Colonic mucosa (tissue), 4 donors: ENCODE results near the gene SMARCB1. TPM values are rescaled to one million over a fixed set of nuclear protein-coding genes. Genes with fewer than 3 reads are reported as not detected.

Source experiments
- DNase-seq: peaks from one replicate; pipeline ENCODE4 v3.0.0-alpha.2; 2020
- H3K27ac ChIP-seq: fragments of 200-600 bp; one replicate; pipeline ENCODE4 v1.8.0; 2021
- H3K27me3 ChIP-seq: fragments of 200-600 bp; one replicate; pipeline ENCODE4 v1.8.0; 2021
- H3K36me3 ChIP-seq: fragments of 200-600 bp; one replicate; pipeline ENCODE4 v1.8.0; 2021
- H3K4me1 ChIP-seq: fragments of 200-600 bp; one replicate; pipeline ENCODE4 v1.8.0; 2021; ENCODE audit warnings: mild to moderate bottlenecking
- H3K4me3 ChIP-seq: fragments of 200-600 bp; one replicate; pipeline ENCODE4 v1.8.0; 2021
- H3K9ac ChIP-seq, 2 donors: one replicate each; pipeline ENCODE4 v1.7.0; 2013; ENCODE audit warnings: control low read depth in 2 of 2, low read depth in 2 of 2, low read length in 2 of 2
- H3K9me3 ChIP-seq: fragments of 200-600 bp; one replicate; pipeline ENCODE4 v1.8.0; 2021
- intact Hi-C: fragments of 100-400 bp; cut with DNase I; formaldehyde crosslinking; loops from one replicate; pipeline ENCODE4 v1.14.1; 2022
- total RNA-seq, 2 donors: library from RNA; stranded (reverse); fragmentation: NEBNext Ultra II Directional in 1 of 2; extraction: Animal tissue kit (Norgen Biotek cat#: 25700) in 1 of 2; gene quantifications; one replicate each; pipeline ENCODE4 v1.2.1, GENCODE V29; 2021
- TF ChIP-seq, protein P1 (sequence below): fragments of 200-600 bp; IDR thresholded peaks from one replicate; pipeline ENCODE4 v1.8.0; 2022; ENCODE audit warnings: antibody characterized with exemption, mild to moderate bottlenecking
- donor health status: healthy.
- donor health status: DM: no; HTN: no; CAD: no.
- donor health status: DM: no; HTN: no; CAD: no.

The SMARCB1 gene
- total RNA-seq, 2 donors from 2014 or later, result 77.8 to 96.0 TPM

DNA sequence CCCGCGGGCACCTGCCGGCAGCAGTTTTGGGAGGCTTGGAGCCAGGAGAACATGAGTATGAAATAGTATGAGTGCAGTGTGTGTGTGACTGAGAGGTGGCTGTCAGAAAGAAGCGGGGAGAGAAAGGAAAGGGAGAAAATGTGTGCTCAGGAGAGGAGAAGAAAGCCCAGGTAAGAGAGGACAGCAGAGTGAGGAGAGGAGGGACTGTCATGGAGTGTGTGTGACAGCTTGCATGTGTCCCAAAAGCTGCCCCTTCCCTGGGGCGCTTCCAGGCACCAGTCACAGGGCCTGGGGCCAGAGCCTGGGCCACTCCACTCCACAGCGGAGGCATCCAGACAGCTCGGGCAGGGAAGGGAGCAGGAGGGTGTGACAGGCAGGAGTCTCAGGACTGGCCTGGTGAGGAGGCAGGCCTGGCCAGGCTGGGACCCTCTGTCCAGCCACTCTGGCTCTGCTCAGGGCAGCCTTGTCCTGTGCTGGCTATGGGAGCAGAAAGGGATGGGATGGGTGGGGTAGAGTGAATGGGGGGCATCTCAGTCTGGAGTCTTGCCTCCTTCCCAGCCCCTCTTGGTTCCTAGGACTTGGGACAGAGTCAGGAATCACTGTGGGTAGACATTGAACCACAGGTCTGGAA lies 13.2 kb upstream of the SMARCB1 start:
- Histone ChIP-seq H3K4me1 (peaks cover 16% of the 10 kb centered on the region), H3K27ac (no peak overlapping the region), H3K9ac (peak overlapping the region in 1 of 2 donors; percentile 61), H3K36me3 (no peaks in the 10 kb centered on the region), H3K9me3 (no peaks in the 10 kb centered on the region), H3K27me3 (no peaks in the 10 kb centered on the region), H3K4me3 (peak overlapping the region; percentile 41)
- TF ChIP-seq, protein P1, sequence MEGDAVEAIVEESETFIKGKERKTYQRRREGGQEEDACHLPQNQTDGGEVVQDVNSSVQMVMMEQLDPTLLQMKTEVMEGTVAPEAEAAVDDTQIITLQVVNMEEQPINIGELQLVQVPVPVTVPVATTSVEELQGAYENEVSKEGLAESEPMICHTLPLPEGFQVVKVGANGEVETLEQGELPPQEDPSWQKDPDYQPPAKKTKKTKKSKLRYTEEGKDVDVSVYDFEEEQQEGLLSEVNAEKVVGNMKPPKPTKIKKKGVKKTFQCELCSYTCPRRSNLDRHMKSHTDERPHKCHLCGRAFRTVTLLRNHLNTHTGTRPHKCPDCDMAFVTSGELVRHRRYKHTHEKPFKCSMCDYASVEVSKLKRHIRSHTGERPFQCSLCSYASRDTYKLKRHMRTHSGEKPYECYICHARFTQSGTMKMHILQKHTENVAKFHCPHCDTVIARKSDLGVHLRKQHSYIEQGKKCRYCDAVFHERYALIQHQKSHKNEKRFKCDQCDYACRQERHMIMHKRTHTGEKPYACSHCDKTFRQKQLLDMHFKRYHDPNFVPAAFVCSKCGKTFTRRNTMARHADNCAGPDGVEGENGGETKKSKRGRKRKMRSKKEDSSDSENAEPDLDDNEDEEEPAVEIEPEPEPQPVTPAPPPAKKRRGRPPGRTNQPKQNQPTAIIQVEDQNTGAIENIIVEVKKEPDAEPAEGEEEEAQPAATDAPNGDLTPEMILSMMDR, result no peak
- intact Hi-C loops, result no loop called here
- DNase-seq, result no peak

DNA sequence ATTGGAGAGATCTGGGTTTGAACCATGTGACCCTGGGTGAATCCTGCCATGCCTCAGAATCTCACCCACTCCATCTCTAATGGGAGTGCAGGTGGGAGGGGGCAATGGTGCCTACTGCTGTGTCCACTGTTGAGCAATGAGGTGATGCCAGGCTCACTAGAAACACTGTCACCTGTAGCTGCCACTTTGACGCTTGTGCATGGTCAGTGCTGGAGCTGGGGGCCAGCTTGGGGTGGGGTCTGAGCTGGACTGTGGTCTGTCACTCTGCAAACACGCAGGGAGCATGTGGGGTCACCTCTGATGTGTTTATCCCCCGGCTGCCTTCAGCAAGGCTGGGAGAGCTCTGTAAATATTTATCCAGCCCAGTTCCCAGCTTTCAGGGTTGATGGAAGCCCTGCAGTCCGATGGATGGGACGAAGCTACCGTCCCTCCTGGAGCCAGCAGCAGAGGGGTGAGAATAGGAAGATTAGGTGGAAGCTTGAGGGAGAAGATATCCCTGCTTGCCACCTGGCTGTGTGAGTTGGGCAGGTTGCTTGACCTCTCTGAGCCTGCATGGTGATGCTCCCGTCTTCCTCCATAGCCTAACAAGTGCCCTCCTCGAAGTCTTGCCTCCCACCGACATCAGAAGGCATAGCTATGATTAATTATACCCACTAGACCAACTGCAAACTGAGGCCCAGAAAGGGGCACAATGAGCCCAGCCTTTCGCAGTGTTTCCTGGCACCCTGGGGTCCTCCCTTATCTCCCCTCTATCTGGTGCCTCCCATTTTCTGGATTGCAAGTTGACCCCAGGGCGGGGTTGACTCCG lies 12.4 kb upstream of the SMARCB1 start:
- intact Hi-C loops, result no loop called here
- Histone ChIP-seq H3K36me3 (no peaks in the 10 kb centered on the region), H3K4me1 (peaks cover 12% of the 10 kb centered on the region), H3K9me3 (no peaks in the 10 kb centered on the region), H3K4me3 (no peak overlapping the region), H3K9ac (peak overlapping the region in 1 of 2 donors; percentile 24), H3K27ac (no peak overlapping the region), H3K27me3 (no peaks in the 10 kb centered on the region)
- TF ChIP-seq, protein P1, result no peak
- DNase-seq, result no peak

DNA sequence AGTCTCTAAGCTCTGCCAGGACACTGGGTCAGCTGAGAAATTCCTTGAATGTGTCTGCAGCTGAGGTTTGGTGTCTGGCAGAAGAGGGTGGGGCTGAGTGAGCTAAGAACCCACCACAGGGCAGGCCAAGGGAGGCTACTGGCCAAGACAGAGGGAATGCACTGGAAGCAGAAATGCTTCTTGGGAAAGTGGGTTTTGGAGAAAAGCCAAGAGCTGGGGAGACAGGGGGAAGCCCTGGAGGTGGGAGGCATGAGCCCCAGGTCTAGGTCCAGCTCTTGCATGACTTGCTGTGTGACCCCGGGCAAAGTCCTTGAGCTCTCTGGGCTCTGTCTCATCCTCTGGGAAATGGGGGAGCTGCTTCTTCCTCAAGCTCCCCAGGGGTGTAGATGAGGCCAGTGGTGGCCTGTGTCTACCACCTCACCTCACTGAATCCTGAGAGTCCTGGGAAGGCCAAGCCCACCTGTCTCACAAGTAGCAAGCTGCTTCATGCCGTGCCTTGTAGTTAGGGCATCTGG lies 11.8 kb upstream of the SMARCB1 start:
- no peak for DNase-seq
- Histone ChIP-seq H3K4me1 (peaks cover 12% of the 10 kb centered on the region), H3K36me3 (no peaks in the 10 kb centered on the region), H3K4me3 (no peak overlapping the region), H3K27me3 (no peaks in the 10 kb centered on the region), H3K27ac (no peak overlapping the region), H3K9me3 (no peaks in the 10 kb centered on the region), H3K9ac (no peak overlapping the region)
- TF ChIP-seq, protein P1, result no peak
- intact Hi-C loops, result no loop called here

DNA sequence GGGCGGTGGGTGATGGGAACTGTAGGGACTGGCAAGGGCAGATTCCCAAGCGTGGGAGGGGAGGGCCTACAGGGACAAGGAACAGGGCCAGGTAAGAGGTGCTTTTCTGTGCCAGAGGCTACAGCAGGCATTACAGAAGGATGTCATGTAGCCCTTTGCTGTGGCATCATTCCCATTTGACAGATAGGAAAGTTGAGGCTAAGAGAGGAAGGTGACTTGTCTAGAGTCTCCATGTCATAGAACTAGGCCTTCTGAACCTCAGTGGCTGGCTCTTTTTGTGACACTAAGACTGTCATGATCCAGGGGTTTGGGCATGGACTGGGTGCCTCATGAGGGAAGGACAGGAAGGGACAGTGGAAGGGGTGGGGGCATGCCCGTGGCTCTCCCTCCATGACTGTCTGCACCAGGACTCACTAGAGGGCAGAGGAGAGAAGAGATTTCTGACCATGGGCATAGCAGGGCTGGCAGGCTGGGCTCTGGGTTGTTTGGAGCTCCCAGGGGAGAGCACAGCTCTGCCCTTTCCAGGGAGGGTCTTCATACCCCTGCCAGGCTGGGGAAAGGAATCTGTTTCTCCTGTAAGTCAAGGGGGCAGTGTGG lies 10.9 kb upstream of the SMARCB1 start:
- H3K9ac ChIP-seq, result no peak overlapping the region
- H3K4me1 ChIP-seq, result peaks cover 12% of the 10 kb centered on the region
- no peak overlapping the region for H3K27ac ChIP-seq
- TF ChIP-seq, protein P1, result no peak
- no peaks in the 10 kb centered on the region for H3K27me3 ChIP-seq
- H3K4me3 ChIP-seq, result no peak overlapping the region
- no peak for DNase-seq
- no peaks in the 10 kb centered on the region for H3K9me3 ChIP-seq
- H3K36me3 ChIP-seq, result no peaks in the 10 kb centered on the region
- intact Hi-C loops, result no loop called here

DNA sequence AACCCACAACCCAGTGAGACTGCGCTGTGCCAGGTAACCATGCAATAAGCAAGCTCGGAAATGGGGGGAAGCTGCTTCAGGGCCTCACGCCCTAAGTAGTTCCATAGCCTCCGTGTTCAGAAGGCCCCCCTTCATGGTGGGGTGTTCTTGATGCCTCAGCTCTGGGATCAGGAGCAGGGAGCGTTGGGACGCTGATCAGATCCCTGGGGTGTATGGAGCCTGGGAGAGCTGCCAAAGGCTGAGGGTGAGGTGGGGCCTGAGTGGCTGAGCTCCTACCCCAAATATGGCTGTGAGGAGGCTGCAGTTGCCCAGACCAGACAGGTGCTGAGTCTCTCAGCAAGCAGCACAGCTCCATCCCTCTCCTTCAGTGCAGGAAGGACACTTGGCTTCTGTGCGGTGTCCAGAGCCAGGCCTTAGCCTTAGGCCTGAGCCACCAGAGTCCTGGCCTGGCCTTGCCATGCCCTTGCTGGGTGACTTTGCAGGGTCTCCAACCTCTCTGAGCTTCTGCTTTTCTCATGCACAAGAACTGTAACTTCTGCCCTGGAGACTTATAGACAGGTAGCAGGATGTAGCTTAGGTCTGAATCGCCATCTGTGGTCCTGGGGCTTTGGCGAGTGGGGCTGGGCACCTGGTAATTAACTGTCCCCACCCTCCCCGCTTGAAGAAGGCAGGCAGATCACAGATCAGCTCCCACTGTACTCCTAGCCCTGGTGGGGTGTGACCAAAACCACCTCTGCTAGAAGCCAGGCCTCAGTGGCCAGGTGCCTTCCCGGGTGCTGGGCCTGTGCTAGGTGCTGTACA lies 8.8 kb upstream of the SMARCB1 start:
- Histone ChIP-seq H3K4me3 (no peak overlapping the region), H3K27me3 (no peaks in the 10 kb centered on the region), H3K36me3 (no peaks in the 10 kb centered on the region), H3K9me3 (no peaks in the 10 kb centered on the region), H3K27ac (no peak overlapping the region), H3K4me1 (peaks cover 6% of the 10 kb centered on the region), H3K9ac (no peak overlapping the region)
- no peak for DNase-seq
- intact Hi-C loops, result no loop called here
- TF ChIP-seq, protein P1, result no peak
